H1 (cell line): Measurements from ENCODE around the gene ITGB7. TPM values are rescaled to one million over a fixed set of nuclear protein-coding genes. Genes with fewer than 3 reads are reported as not detected.

Source experiments
- CTCF ChIA-PET: fragments of 300-600 bp; sonication (Branson Sonifier 250); formaldehyde crosslinking; loops from one replicate; lab custom pipeline; 2021; ENCODE audit not compliant: partially characterized antibody; lab: Charles Lee
- POLR2A ChIA-PET: fragments of 300-600 bp; sonication (Branson Sonifier 250); formaldehyde crosslinking; loops from one replicate; lab custom pipeline; 2021; ENCODE audit warnings: inconsistent platforms; ENCODE audit not compliant: partially characterized antibody; lab: Charles Lee
- DNase-seq, 2 experiments: peaks; one replicate each; pipeline versions ENCODE4 v3.0.0 to v3.0.0-alpha.2; 2010 to 2022; ENCODE audit warnings: low spot score in 2 of 2, low read depth in 1 of 2, mixed read lengths in 1 of 2
- FAIRE-seq: peaks from 2 replicates; lab custom pipeline; 2011; peaks lifted over from hg19 to GRCh38; lab: Jason Lieb, UNC
- H2AFZ ChIP-seq: 2 replicates; pipeline ENCODE4 v1.8.1; 2012; ENCODE audit warnings: low read length, inconsistent platforms
- H2AK5ac ChIP-seq: 2 replicates; pipeline ENCODE4 v1.6.1; 2013; ENCODE audit warnings: low read depth, low read length
- H2BK120ac ChIP-seq: replicated peaks from 2 replicates; pipeline ENCODE3; 2013; ENCODE audit warnings: low read depth, low read length, inconsistent platforms
- H2BK12ac ChIP-seq: 2 replicates; pipeline ENCODE4 v1.6.1; 2013; ENCODE audit warnings: low read depth, low read length
- H2BK15ac ChIP-seq: 2 replicates; pipeline ENCODE4 v1.6.1; 2013; ENCODE audit warnings: low read length
- H2BK20ac ChIP-seq: 2 replicates; pipeline ENCODE4 v1.6.1; 2013; ENCODE audit warnings: low read length
- H2BK5ac ChIP-seq: 2 replicates; pipeline ENCODE4 v1.6.1; 2013; ENCODE audit warnings: low read depth, low read length
- H3K14ac ChIP-seq: 2 replicates; pipeline ENCODE4 v1.6.1; 2013; ENCODE audit warnings: inconsistent platforms; ENCODE audit not compliant: insufficient read length
- H3K18ac ChIP-seq: 2 replicates; pipeline ENCODE4 v1.6.1; 2013; ENCODE audit warnings: low read length; ENCODE audit errors: extremely low read depth
- H3K23ac ChIP-seq: 2 replicates; pipeline ENCODE4 v1.6.1; 2013; ENCODE audit warnings: inconsistent platforms; ENCODE audit not compliant: insufficient read length
- H3K23me2 ChIP-seq: 2 replicates; pipeline ENCODE4 v1.6.1; 2013; ENCODE audit warnings: low read depth, low read length
- H3K27ac ChIP-seq: 2 replicates; pipeline ENCODE4 v1.6.1; 2011; ENCODE audit warnings: low read depth, low read length, inconsistent platforms
- H3K27me3 ChIP-seq, 4 experiments: replicated peaks in 1 of 4; 1 replicate in 1 of 4; 2 replicates in 3 of 4; pipeline versions ENCODE4 v1.6.1 to v1.8.1; 2011 to 2013; ENCODE audit warnings: low read length in 3 of 4, mild to moderate bottlenecking in 3 of 4, inconsistent platforms in 2 of 4, mixed read lengths in 2 of 4, moderate library complexity in 1 of 4; ENCODE audit not compliant: control insufficient read depth in 3 of 4, insufficient read depth in 3 of 4; ENCODE audit errors: extremely low read depth in 1 of 4
- H3K36me3 ChIP-seq, 4 experiments: 2 replicates each; pipeline versions ENCODE4 v1.6.1 to v1.8.1; 2011 to 2013; ENCODE audit warnings: mild to moderate bottlenecking in 4 of 4, low read length in 3 of 4, moderate library complexity in 2 of 4, control low read depth in 1 of 4, inconsistent platforms in 1 of 4; ENCODE audit not compliant: insufficient read depth in 4 of 4, control insufficient read depth in 2 of 4
- H3K4ac ChIP-seq: replicated peaks from 2 replicates; pipeline ENCODE3; 2013; ENCODE audit warnings: low read length, low read depth, mixed read lengths, inconsistent platforms; ENCODE audit not compliant: insufficient read length
- H3K4me1 ChIP-seq, 4 experiments: replicated peaks in 1 of 4; 1 replicate in 1 of 4; 2 replicates in 3 of 4; pipeline versions ENCODE4 v1.6.1 to v1.8.1; 2011 to 2013; ENCODE audit warnings: low read length in 3 of 4, inconsistent platforms in 2 of 4, mixed read lengths in 1 of 4; ENCODE audit not compliant: insufficient read depth in 4 of 4, control insufficient read depth in 3 of 4
- H3K4me2 ChIP-seq, 2 experiments: 2 replicates each; pipeline versions ENCODE4 v1.6.1 to v1.8.1; 2011 to 2013; ENCODE audit warnings: low read depth in 2 of 2, low read length in 2 of 2, control low read depth in 1 of 2, inconsistent platforms in 1 of 2, mild to moderate bottlenecking in 1 of 2; ENCODE audit not compliant: insufficient read depth in 1 of 2
- H3K4me3 ChIP-seq, 4 experiments: fragments of 200-600, 300-600 bp in 1 of 4; sonication (generic), shearing (Covaris generic), sonication (Bioruptor Twin) in 1 of 4; 2 replicates each; pipeline versions ENCODE4 v1.5.1 to v1.8.1; 2011 to 2016; ENCODE audit warnings: low read length in 4 of 4, low read depth in 3 of 4, control low read depth in 2 of 4, inconsistent platforms in 2 of 4, mild to moderate bottlenecking in 2 of 4, mixed read lengths in 1 of 4, moderate library complexity in 1 of 4; ENCODE audit not compliant: insufficient read depth in 2 of 4; ENCODE audit errors: extremely low read depth in 1 of 4
- H3K56ac ChIP-seq: replicated peaks from 2 replicates; pipeline ENCODE3; 2013; ENCODE audit warnings: low read depth, mild to moderate bottlenecking, mixed read lengths, low read length, inconsistent platforms; ENCODE audit not compliant: insufficient read length
- H3K79me1 ChIP-seq: 2 replicates; pipeline ENCODE4 v1.6.1; 2013; ENCODE audit warnings: low read depth, low read length, control low read depth
- H3K79me2 ChIP-seq, 2 experiments: 2 replicates each; pipeline versions ENCODE4 v1.6.1 to v1.8.1; 2012 to 2013; ENCODE audit warnings: low read length in 2 of 2, mild to moderate bottlenecking in 2 of 2, inconsistent platforms in 1 of 2; ENCODE audit not compliant: insufficient read depth in 2 of 2, control insufficient read depth in 1 of 2
- H3K9ac ChIP-seq, 4 experiments: replicated peaks in 1 of 4; 1 replicate in 1 of 4; 2 replicates in 3 of 4; pipeline versions ENCODE4 v1.6.1 to v1.8.1; 2011 to 2013; ENCODE audit warnings: low read depth in 3 of 4, low read length in 3 of 4, control low read depth in 2 of 4, mild to moderate bottlenecking in 2 of 4, moderate library complexity in 2 of 4, inconsistent platforms in 1 of 4; ENCODE audit errors: extremely low read depth in 1 of 4
- H3K9me3 ChIP-seq, 2 experiments: 2 replicates each; pipeline versions ENCODE4 v1.6.1 to v1.8.1; 2012 to 2013; ENCODE audit warnings: mild to moderate bottlenecking in 2 of 2, moderate library complexity in 2 of 2, control low read depth in 1 of 2, inconsistent platforms in 1 of 2, low read depth in 1 of 2, low read length in 1 of 2, mixed read lengths in 1 of 2; ENCODE audit not compliant: insufficient read depth in 2 of 2
- H4K20me1 ChIP-seq, 2 experiments: replicated peaks in 1 of 2; 2 replicates each; pipeline versions ENCODE3 to v1.8.1; 2011 to 2013; ENCODE audit warnings: inconsistent platforms in 2 of 2, low read length in 2 of 2, mild to moderate bottlenecking in 1 of 2; ENCODE audit not compliant: insufficient read depth in 2 of 2, control insufficient read depth in 1 of 2
- H4K5ac ChIP-seq: 2 replicates; pipeline ENCODE4 v1.6.1; 2013; ENCODE audit warnings: low read length, low read depth, mixed read lengths, inconsistent platforms; ENCODE audit not compliant: insufficient read length
- H4K8ac ChIP-seq: 2 replicates; pipeline ENCODE4 v1.8.0; 2013; ENCODE audit warnings: mild to moderate bottlenecking, moderate library complexity, low read length, inconsistent platforms; ENCODE audit not compliant: insufficient read depth; ENCODE audit errors: extremely low read depth
- H4K91ac ChIP-seq: replicated peaks from 2 replicates; pipeline ENCODE3; 2013; ENCODE audit warnings: low read length, mixed read lengths, inconsistent platforms; ENCODE audit not compliant: insufficient read length
- ASH2L ChIP-seq: fragments of 200-600, 300-600 bp; sonication (generic); IDR thresholded peaks from one replicate; pipeline ENCODE4 v1.7.1; 2017; ENCODE audit warnings: low read length
- CREB1 ChIP-seq: IDR thresholded peaks from 2 replicates; pipeline ENCODE4 v1.6.1; 2012; ENCODE audit warnings: inconsistent platforms
- EP300 ChIP-seq, 2 experiments: IDR thresholded peaks; 1 replicate in 1 of 2; 2 replicates in 1 of 2; pipeline ENCODE4 v1.6.1; 2011 to 2012; ENCODE audit warnings: low read depth in 2 of 2, low read length in 2 of 2, mild to moderate bottlenecking in 2 of 2, borderline replicate concordance in 1 of 2, inconsistent platforms in 1 of 2, moderate library complexity in 1 of 2
- PHF8 ChIP-seq: fragments of 200-600 bp; sonication (generic); conservative IDR thresholded peaks from 2 replicates; pipeline ENCODE4 v1.7.1; 2012; ENCODE audit warnings: low read depth, mild to moderate bottlenecking, inconsistent platforms, low read length, moderate library complexity
- RAD21 ChIP-seq, 2 experiments: IDR thresholded peaks in 1 of 2; conservative IDR thresholded peaks in 1 of 2; 2 replicates each; pipeline ENCODE4 v1.6.1; 2011; ENCODE audit warnings: low read depth in 2 of 2, low read length in 2 of 2, improper control_type of control experiment in 1 of 2, inconsistent platforms in 1 of 2, mild to moderate bottlenecking in 1 of 2, moderate library complexity in 1 of 2
- YY1 ChIP-seq: IDR thresholded peaks from 2 replicates; pipeline ENCODE4 v1.6.1; 2011; ENCODE audit warnings: low read depth, mild to moderate bottlenecking, low read length
- WGBS, 2 experiments: shearing (Covaris generic) in 1 of 2; methylation state at CpG; one replicate each; pipeline versions ENCODE4 v1.1.6 to v1.1.7; 2013 to 2015; ENCODE audit warnings: low lambda C conversion rate in 2 of 2, mixed read lengths in 2 of 2, inconsistent platforms in 1 of 2, low coverage in 1 of 2, missing lambda C conversion rate in 1 of 2; ENCODE audit not compliant: insufficient replicate concordance in 2 of 2, insufficient coverage in 1 of 2, insufficient read length in 1 of 2; ENCODE audit errors: extremely low coverage in 1 of 2, missing lambda C conversion rate in 1 of 2; 5-methylcytosine and 5-hydroxymethylcytosine counted together
- polyA plus RNA-seq, 7 experiments: library from polyadenylated mRNA; depleted of rRNA in 3 of 7; stranded (reverse) in 5 of 7; unstranded in 2 of 7; fragments of >200 nt in 5 of 7; fragments of 200-250 nt in 2 of 7; gene quantifications; 1 replicate in 5 of 7; 2 replicates in 1 of 7; 4 replicates in 1 of 7; pipeline versions ENCODE4 v1.2.1 to v1.2.3, GENCODE V29; 2011 to 2013; ENCODE audit warnings: missing spikeins in 2 of 7, mixed read lengths in 2 of 7
- total RNA-seq: library from RNA; stranded (reverse); fragmentation: NEBNext Ultra II Directional; extraction: Animal tissue kit (Norgen Biotek cat#: 25700); gene quantifications from 2 replicates; pipeline ENCODE4 v1.2.1, GENCODE V29; 2021
- TF ChIP-seq, protein P1 (sequence below), 3 experiments: IDR thresholded peaks; 1 replicate in 2 of 3; 2 replicates in 1 of 3; pipeline versions ENCODE4 v1.5.1 to v1.6.1; 2011; ENCODE audit warnings: low read length in 3 of 3, mild to moderate bottlenecking in 3 of 3, inconsistent platforms in 2 of 3, low read depth in 1 of 3, moderate library complexity in 1 of 3; ENCODE audit not compliant: insufficient read depth in 1 of 3; ENCODE audit errors: control extremely low read depth in 1 of 3

The ITGB7 gene
- total and polyA plus RNA-seq, 2 of the 8 experiments (the other 6 are each of a cell fraction or from before 2014, with no cell fraction given): 0.35 to 0.54 TPM

DNA sequence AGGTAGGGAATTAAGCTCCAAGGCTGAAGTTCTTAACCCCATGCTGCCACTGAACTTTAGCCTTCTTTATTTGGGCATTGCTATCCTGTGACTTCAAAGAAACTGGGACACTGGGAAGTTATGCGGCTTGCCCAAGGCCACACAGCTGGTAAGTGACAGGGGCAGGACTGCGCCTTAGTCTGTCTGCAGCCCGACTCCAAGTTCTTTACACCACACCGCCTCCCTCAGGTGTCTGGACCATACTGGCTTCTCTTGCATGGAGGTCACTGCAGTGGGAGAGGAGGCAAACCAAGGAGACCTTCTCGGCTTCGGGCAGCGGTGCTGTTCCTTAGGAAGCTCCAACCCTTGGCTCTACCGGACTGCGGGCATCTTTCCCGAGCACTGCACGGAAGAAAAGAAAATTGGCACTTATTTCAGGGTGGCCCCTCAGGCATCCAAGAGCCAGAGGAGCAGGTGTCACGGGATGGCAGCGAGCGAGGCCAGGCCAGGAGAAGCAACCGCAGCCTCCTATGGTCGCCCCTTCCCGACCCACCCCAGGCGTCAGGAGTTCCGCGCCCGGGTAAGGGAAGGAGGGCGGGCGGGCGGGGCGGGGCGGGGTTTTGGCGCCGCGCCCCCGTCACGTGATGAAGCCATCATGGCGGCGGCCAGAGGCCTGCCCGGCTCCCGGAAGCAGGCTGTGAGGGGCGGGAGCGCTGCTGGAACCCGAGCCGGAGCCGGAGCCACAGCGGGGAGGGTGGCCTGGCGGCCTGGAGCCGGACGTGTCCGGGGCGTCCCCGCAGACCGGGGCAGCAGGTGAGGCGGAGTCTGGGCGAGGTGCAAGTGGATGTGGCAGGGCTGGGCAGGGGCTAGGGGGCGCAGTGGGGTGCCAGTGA, 44.7 kb upstream of the ITGB7 start:
- H2AFZ ChIP-seq: peak overlapping the region; percentile 70
- H3K23me2 ChIP-seq: peaks cover 7% of the 10 kb centered on the region; the same call in 1 of the 2 replicates
- H4K91ac ChIP-seq: peak overlapping the region; percentile 88
- H3K36me3 ChIP-seq: peaks cover 0 to 4% (median 0%) of the 10 kb centered on the region in 4 experiments; a peak in 1 of 8 replicates
- no peak overlapping the region for H2AK5ac ChIP-seq
- H4K20me1 ChIP-seq: no peaks in the 10 kb centered on the region
- peak in 1 of 2 experiments; percentile 86 for DNase-seq
- H3K56ac ChIP-seq: peak overlapping the region; percentile 54
- no peak overlapping the region for H3K4ac ChIP-seq
- H4K8ac ChIP-seq: peak overlapping the region; percentile 95
- 0 out of 2 replicates have a peak overlapping the region, but pooled peaks have one; percentile 40 for H2BK20ac ChIP-seq
- ChIA-PET CTCF (interaction anchor here (0.6 to 23.0 kb wide), 18 partner anchors 8 to 186 kb away, joined by 3 to 654 read pairs (median 4); partner anchors contain the start of gene ESPL1), POLR2A (interaction anchor here (0.6 to 4.4 kb wide), 14 partner anchors 9 to 245 kb away, joined by 3 to 41 read pairs (median 3); partner anchors contain the start of gene PFDN5)
- peak overlapping the region; percentile 78; the same call in 1 of the 2 replicates for H3K18ac ChIP-seq
- peak overlapping the region; percentile 89 for H4K5ac ChIP-seq
- FAIRE-seq: no peak
- no peak overlapping the region for H3K14ac ChIP-seq
- H3K79me2 ChIP-seq: peaks cover 0 to 15% of the 10 kb centered on the region in 2 experiments; a peak in 1 of 4 replicates
- peak overlapping the region; percentile 54; the same call in 1 of the 2 replicates for H3K27ac ChIP-seq
- peak overlapping the region; percentile 35 to 97 for H3K4me2 ChIP-seq
- WGBS, 2 experiments: 5% methylated on average over 32 of the region's 51 CpGs; no CpG with 5 or more reads in 1 of the 2 experiments
- H3K4me3 ChIP-seq: peak overlapping the region; percentile 71 to 94 (median 80)
- no peaks in the 10 kb centered on the region for H3K9me3 ChIP-seq
- H3K23ac ChIP-seq: no peak overlapping the region
- H3K79me1 ChIP-seq: no peaks in the 10 kb centered on the region
- no peak overlapping the region for H2BK15ac ChIP-seq
- peak overlapping the region; percentile 70 to 79 (median 74); a peak in 6 of 7 replicates for H3K9ac ChIP-seq
- no peaks in the 10 kb centered on the region for H3K27me3 ChIP-seq
- peak overlapping the region; percentile 87; the same call in 1 of the 2 replicates for H2BK5ac ChIP-seq
- peaks cover 0 to 12% (median 3%) of the 10 kb centered on the region in 4 experiments; a peak in 5 of 7 replicates for H3K4me1 ChIP-seq
- 0 out of 2 replicates have a peak overlapping the region, but pooled peaks have one; percentile 52 for H2BK12ac ChIP-seq
- H2BK120ac ChIP-seq: no peak overlapping the region
- peak; percentile 78 to 84 for TF ChIP-seq RAD21 (IDR thresholded peaks at IDR 0.05 in 1 of 2, conservative IDR thresholded peaks at IDR 0.05 in 1 of 2; ENCODE audit: low read depth in 2 of 2, low read length in 2 of 2)
- TF ChIP-seq YY1: peak; percentile 95
- TF ChIP-seq ASH2L: peak; percentile 66
- TF ChIP-seq CREB1: peak; percentile 84
- TF ChIP-seq PHF8: peak; percentile 88
- no peak for TF ChIP-seq EP300 (IDR thresholded peaks at IDR 0.05; ENCODE audit: borderline replicate concordance in 1 of 2, low read depth in 2 of 2, low read length in 2 of 2)
- TF ChIP-seq, protein P1, sequence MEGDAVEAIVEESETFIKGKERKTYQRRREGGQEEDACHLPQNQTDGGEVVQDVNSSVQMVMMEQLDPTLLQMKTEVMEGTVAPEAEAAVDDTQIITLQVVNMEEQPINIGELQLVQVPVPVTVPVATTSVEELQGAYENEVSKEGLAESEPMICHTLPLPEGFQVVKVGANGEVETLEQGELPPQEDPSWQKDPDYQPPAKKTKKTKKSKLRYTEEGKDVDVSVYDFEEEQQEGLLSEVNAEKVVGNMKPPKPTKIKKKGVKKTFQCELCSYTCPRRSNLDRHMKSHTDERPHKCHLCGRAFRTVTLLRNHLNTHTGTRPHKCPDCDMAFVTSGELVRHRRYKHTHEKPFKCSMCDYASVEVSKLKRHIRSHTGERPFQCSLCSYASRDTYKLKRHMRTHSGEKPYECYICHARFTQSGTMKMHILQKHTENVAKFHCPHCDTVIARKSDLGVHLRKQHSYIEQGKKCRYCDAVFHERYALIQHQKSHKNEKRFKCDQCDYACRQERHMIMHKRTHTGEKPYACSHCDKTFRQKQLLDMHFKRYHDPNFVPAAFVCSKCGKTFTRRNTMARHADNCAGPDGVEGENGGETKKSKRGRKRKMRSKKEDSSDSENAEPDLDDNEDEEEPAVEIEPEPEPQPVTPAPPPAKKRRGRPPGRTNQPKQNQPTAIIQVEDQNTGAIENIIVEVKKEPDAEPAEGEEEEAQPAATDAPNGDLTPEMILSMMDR (IDR thresholded peaks at IDR 0.05; ENCODE audit: control extremely low read depth in 1 of 3, insufficient read depth in 1 of 3, low read depth in 1 of 3, low read length in 3 of 3): peak; percentile 56 to 69 (median 65)
